ENCODE measurements around the gene UQCRHL.

Gene UQCRHL

GRCh38 chr1:15848143-15848928 is 40.9 kb upstream of the UQCRHL start:
- ChIA-PET POLR2A (interaction anchor here (0.6 to 4.8 kb wide), 22 partner anchors 11 to 321 kb away, joined by 3 to 106 read pairs (median 7); partner anchors contain the start of genes DNAJC16 and ZBTB17), CTCF (interaction anchor here (0.6 to 1.7 kb wide), 3 partner anchors 23 to 57 kb away, joined by 3 read pairs; no protein-coding TSS in a partner anchor)
- H3K9me3 ChIP-seq (ENCODE audit: control insufficient read depth, insufficient read depth, low read depth, low read length) = no peaks in the 10 kb centered on the region
- H3K4me3 ChIP-seq (ENCODE audit: low read depth, low read length) = peak overlapping the region; percentile 87
- TF ChIP-seq ZBTB7A (tag by site-specific recombination; IDR thresholded peaks at IDR 0.05; ENCODE audit: low read depth) (0 out of 2 replicates have a peak, but pooled peaks have one; percentile 52), ZNF600 (tag by site-specific recombination; IDR thresholded peaks at IDR 0.05) (no peak), SP2 (tag by site-specific recombination; IDR thresholded peaks at IDR 0.05) (0 out of 2 replicates have a peak, but pooled peaks have one; percentile 4), ZFP37 (tag by site-specific recombination; IDR thresholded peaks at IDR 0.05) (0 out of 2 replicates have a peak, but pooled peaks have one; percentile 23)
- TF ChIP-seq, protein P1, sequence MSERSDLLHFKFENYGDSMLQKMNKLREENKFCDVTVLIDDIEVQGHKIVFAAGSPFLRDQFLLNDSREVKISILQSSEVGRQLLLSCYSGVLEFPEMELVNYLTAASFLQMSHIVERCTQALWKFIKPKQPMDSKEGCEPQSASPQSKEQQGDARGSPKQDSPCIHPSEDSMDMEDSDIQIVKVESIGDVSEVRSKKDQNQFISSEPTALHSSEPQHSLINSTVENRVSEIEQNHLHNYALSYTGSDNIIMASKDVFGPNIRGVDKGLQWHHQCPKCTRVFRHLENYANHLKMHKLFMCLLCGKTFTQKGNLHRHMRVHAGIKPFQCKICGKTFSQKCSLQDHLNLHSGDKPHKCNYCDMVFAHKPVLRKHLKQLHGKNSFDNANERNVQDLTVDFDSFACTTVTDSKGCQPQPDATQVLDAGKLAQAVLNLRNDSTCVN (tag by site-specific recombination; optimal IDR thresholded peaks at IDR 0.05) = peak; percentile 59
- H3K36me3 ChIP-seq (ENCODE audit: control insufficient read depth in 2 of 2, insufficient read depth in 1 of 2, low read length in 2 of 2) = peaks cover 6 to 15% of the 10 kb centered on the region in 2 experiments; a peak in 2 of 3 replicates
- peak overlapping the region; percentile 98 for H3K27ac ChIP-seq (ENCODE audit: extremely low read depth, low read depth, low read length)
- peaks cover 23% of the 10 kb centered on the region for H3K4me1 ChIP-seq (ENCODE audit: control insufficient read depth, insufficient read depth, low read length)

GRCh38 chr1:15847893-15848142 is 40.4 kb upstream of the UQCRHL start:
- peak overlapping the region; percentile 98 for H3K27ac ChIP-seq (ENCODE audit: extremely low read depth, low read depth, low read length)
- H3K4me3 ChIP-seq (ENCODE audit: low read depth, low read length) = peak overlapping the region; percentile 87
- peaks cover 23% of the 10 kb centered on the region for H3K4me1 ChIP-seq (ENCODE audit: control insufficient read depth, insufficient read depth, low read length)
- H3K9me3 ChIP-seq (ENCODE audit: control insufficient read depth, insufficient read depth, low read depth, low read length) = no peaks in the 10 kb centered on the region
- H3K36me3 ChIP-seq (ENCODE audit: control insufficient read depth in 2 of 2, insufficient read depth in 1 of 2, low read length in 2 of 2) = peaks cover 1 to 14% of the 10 kb centered on the region in 2 experiments; a peak in 2 of 3 replicates
- POLR2A ChIA-PET = interaction anchor here (0.8 to 4.8 kb wide), 19 partner anchors 11 to 321 kb away, joined by 3 to 106 read pairs (median 5); partner anchors contain the start of genes DNAJC16 and ZBTB17
- TF ChIP-seq MYNN (tag by site-specific recombination; IDR thresholded peaks at IDR 0.05; ENCODE audit: borderline replicate concordance) = no peak
- no peak for TF ChIP-seq ZNF560 (tag by site-specific recombination; IDR thresholded peaks at IDR 0.05; ENCODE audit: borderline replicate concordance)
- no peak for TF ChIP-seq ZNF138 (tag by site-specific recombination; IDR thresholded peaks at IDR 0.05; ENCODE audit: borderline replicate concordance)
- no peak for TF ChIP-seq ZNF768 (tag by site-specific recombination; IDR thresholded peaks at IDR 0.05)
- no peak for TF ChIP-seq ZNF324 (tag by site-specific recombination; IDR thresholded peaks at IDR 0.05)
- TF ChIP-seq ZNF548 (tag by site-specific recombination; IDR thresholded peaks at IDR 0.05) = no peak
- TF ChIP-seq ZNF473 (tag by site-specific recombination; IDR thresholded peaks at IDR 0.05) = no peak
- TF ChIP-seq ZNF76 (tag by site-specific recombination; IDR thresholded peaks at IDR 0.05; ENCODE audit: borderline replicate concordance, low read depth) = no peak
- no peak for TF ChIP-seq ZBTB44 (tag by site-specific recombination; IDR thresholded peaks at IDR 0.05)
- TF ChIP-seq KLF1 (tag by site-specific recombination; IDR thresholded peaks at IDR 0.05) = no peak
- TF ChIP-seq, protein P2, sequence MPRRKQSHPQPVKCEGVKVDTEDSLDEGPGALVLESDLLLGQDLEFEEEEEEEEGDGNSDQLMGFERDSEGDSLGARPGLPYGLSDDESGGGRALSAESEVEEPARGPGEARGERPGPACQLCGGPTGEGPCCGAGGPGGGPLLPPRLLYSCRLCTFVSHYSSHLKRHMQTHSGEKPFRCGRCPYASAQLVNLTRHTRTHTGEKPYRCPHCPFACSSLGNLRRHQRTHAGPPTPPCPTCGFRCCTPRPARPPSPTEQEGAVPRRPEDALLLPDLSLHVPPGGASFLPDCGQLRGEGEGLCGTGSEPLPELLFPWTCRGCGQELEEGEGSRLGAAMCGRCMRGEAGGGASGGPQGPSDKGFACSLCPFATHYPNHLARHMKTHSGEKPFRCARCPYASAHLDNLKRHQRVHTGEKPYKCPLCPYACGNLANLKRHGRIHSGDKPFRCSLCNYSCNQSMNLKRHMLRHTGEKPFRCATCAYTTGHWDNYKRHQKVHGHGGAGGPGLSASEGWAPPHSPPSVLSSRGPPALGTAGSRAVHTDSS (tag by site-specific recombination; IDR thresholded peaks at IDR 0.05) = no peak
- TF ChIP-seq ZNF2 (tag by site-specific recombination; IDR thresholded peaks at IDR 0.05) = no peak
- no peak for TF ChIP-seq HOXA7 (CRISPR knock-in tag; IDR thresholded peaks at IDR 0.05; ENCODE audit: borderline replicate concordance)
- no peak for TF ChIP-seq ZNF707 (tag by site-specific recombination; IDR thresholded peaks at IDR 0.05)
- TF ChIP-seq, protein P3, sequence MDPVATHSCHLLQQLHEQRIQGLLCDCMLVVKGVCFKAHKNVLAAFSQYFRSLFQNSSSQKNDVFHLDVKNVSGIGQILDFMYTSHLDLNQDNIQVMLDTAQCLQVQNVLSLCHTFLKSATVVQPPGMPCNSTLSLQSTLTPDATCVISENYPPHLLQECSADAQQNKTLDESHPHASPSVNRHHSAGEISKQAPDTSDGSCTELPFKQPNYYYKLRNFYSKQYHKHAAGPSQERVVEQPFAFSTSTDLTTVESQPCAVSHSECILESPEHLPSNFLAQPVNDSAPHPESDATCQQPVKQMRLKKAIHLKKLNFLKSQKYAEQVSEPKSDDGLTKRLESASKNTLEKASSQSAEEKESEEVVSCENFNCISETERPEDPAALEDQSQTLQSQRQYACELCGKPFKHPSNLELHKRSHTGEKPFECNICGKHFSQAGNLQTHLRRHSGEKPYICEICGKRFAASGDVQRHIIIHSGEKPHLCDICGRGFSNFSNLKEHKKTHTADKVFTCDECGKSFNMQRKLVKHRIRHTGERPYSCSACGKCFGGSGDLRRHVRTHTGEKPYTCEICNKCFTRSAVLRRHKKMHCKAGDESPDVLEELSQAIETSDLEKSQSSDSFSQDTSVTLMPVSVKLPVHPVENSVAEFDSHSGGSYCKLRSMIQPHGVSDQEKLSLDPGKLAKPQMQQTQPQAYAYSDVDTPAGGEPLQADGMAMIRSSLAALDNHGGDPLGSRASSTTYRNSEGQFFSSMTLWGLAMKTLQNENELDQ (tag by site-specific recombination; IDR thresholded peaks at IDR 0.05; ENCODE audit: low read depth) = no peak
- no peak for TF ChIP-seq ZFP37 (tag by site-specific recombination; IDR thresholded peaks at IDR 0.05)
- CTCF ChIA-PET = interaction anchor here (0.6 kb wide), 2 partner anchors 24 to 70 kb away, joined by 3 read pairs; no protein-coding TSS in a partner anchor

Data from HEK293 (cell line).